ENCODE results near the gene SLCO2B1.

SLCO2B1 gene

GRCh38 chr11:75242722-75243600 lies 92.1 kb downstream of the SLCO2B1 start:
- DNase-seq, result peak in 2 of 10 donors; percentile 45 to 49
- intact Hi-C loops (cut with DNase I), result no loop called here

DNA sequence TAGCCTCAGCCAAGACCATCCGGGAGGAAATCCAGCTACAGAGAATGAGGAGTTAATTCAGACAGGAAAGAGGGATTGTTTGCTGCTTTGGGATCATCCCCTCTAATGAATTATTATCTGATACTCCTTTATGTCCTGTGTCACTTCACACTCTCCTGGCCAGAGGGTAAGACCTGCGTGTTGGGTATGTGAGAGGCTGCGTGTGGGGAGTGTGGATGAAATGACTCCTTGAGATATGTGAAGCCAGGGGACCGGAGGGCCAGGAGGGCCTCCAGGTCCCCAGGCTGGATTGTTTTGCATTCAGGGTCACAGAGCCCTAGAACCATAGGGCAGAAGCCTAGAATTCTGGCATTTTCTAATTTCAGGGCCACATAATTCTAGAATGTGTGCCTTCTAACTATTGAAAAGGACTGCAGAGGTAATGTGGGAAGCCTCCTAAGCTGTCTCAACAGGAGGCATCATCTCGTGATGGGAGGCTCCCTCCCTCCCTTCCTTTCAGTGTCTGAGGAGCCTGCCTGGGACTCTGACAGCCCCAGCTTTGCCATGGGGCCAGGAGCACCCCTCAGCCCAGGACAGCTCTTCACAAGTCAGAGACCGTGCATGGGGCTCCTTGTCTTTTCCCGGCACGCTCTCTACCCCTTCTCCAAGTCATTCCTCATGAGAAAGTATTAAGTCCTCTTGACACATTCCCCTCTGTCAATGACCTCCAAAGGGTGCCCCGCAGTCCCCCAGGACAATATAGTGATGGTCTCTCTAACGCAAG lies 93.3 kb downstream of the SLCO2B1 start:
- intact Hi-C loops (cut with DNase I), result no loop called here
- DNase-seq, result peak in 2 of 10 donors; percentile 69

GRCh38 chr11:75245356-75246005 lies 94.6 kb downstream of the SLCO2B1 start:
- intact Hi-C loops (cut with DNase I), result no loop called here
- DNase-seq, result peak in 2 of 10 donors; percentile 11 to 47

DNA sequence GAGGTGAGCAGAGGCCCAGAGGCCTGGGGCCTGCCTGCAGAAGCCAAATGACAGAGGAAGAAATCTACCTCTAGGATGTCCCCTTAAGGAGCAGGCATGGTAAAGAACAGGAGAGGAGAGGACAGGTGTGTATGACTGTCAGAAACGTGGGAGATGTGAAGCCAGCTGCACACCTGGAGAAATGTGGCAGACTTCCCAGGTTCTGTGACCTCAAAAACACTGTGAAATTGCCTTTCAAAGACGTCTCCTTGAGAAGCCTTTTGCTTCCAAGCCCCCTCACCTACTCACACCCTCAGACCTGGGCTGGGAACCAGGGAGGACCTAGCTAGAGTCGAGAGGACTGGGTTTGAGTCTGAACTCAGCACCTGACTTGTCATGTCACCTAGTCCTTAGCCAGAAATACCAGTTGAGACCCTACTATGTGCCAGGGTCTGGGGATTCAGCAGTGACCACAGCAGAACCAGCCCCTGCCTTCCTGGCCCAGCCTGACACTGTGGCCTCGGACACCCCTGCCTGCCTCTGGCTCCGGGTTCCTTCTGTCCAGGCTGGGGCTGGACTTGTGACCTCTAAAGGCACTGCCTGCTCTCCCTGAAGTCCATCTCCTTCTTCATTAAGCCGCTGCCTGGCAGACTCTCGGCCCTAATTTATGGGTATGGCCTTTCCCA lies 95.2 kb downstream of the SLCO2B1 start:
- intact Hi-C loops (cut with DNase I), result no loop called here
- DNase-seq, result peak in 1 of 10 donors; percentile 51

- intact Hi-C loops (cut with DNase I), result no loop called here
- DNase-seq, result peak in 1 of 10 donors; percentile 27
Observed at GRCh38 chr11:75246671-75247350, 95.9 kb downstream of the SLCO2B1 start.

DNA sequence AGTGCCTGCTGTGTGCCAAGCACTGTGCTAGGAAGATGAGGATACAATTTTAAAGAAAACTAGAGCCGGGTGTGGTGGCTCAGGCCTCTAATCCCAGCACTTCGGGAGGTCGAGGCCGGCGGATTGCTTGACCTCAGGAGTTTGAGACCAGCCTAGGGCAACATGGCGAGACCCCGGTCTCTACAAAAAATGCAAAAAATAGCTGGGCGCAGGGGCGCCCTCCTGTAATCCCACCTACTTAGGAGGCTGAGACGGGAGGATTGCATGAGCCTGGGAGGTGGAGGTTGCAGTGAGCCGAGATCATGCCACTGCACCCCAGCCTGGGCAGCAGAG lies 98.0 kb downstream of the SLCO2B1 start:
- peak in 1 of 10 donors; percentile 31 for DNase-seq
- intact Hi-C loops (cut with DNase I), result loop anchor here (1.0 to 2.0 kb wide), 3 partner anchors 108 to 320 kb away; no protein-coding TSS in a partner anchor

DNA sequence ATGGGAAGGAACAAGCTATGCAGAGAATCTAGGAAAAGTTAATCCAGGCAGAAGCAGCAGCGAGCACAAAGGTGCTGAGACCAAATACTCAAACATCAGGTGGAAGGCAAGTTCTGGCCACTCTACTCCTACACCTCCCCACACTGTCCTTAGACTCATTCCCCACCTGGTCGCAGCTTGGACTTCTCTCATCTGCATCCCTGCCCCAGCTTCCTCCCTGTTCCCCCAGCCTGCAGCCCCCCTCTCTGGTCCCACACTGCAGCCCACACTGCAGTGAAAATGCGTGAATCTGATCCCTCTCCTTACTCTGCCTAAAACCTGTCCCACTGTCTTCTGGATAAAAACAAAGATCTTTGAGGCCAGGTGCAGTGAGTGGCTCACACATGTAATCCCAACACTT lies 98.8 kb downstream of the SLCO2B1 start:
- intact Hi-C loops (cut with DNase I), result loop anchor here (2.0 kb wide), 2 partner anchors 109 to 321 kb away; no protein-coding TSS in a partner anchor
- DNase-seq, result peak in 2 of 10 donors; percentile 15 to 34

DNA sequence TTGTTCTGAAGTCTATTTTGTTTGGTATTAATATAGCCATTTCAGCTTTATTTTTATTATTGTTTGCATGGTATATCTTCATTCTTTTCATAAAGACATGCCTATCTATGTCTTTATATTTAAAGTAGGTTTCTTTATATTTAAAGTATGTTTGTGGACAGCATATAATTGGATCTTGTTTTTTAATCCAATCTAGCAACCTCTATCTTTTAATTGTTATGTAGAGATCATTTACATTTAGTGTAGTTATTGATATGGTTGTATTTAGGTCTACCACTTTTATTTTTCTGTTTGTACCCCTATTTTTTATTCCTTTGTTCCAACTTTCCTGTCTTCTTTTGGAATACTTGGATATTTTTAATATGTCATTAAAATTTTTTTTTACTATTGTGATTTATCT lies 103.4 kb downstream of the SLCO2B1 start:
- DNase-seq, result no peak
- intact Hi-C loops (cut with DNase I), result no loop called here

All from posterior cingulate gyrus (tissue), 11 donors.